ENCODE data around the gene NDUFA3. TPM values are rescaled to one million over a fixed set of nuclear protein-coding genes. Genes with fewer than 3 reads are reported as not detected.

Gene NDUFA3
- total and polyA plus RNA-seq, 2 of the 13 experiments (the other 11 are each of a cell fraction or from before 2014, with no cell fraction given) = 31.6 to 75.4 TPM

GRCh38 chr19:54115109-54116063 is 12.7 kb downstream of the NDUFA3 start, which contains the start of the genes PRPF31 and TFPT (continued):
- peak; percentile 57 for TF ChIP-seq GATAD2A (CRISPR knock-in tag; IDR thresholded peaks at IDR 0.05)
- no peak for TF ChIP-seq ZNF644 (CRISPR knock-in tag; IDR thresholded peaks at IDR 0.05; ENCODE audit: low read depth)
- no peak for TF ChIP-seq CCDC6 (CRISPR knock-in tag; IDR thresholded peaks at IDR 0.05)
- TF ChIP-seq HMG20B (CRISPR knock-in tag; conservative IDR thresholded peaks at IDR 0.05) = 0 out of 2 replicates have a peak, but pooled peaks have one; percentile 12
- no peak for TF ChIP-seq MTF2 (CRISPR knock-in tag; IDR thresholded peaks at IDR 0.05; ENCODE audit: borderline replicate concordance)
- TF ChIP-seq SRSF4 (IDR thresholded peaks at IDR 0.05; ENCODE audit: low read depth, low read length, poor library complexity, severe bottlenecking) = no peak
- TF ChIP-seq ZNF567 (CRISPR knock-in tag; IDR thresholded peaks at IDR 0.05; ENCODE audit: borderline replicate concordance) = no peak
- no peak for TF ChIP-seq SP1 (IDR thresholded peaks at IDR 0.05)
- TF ChIP-seq SP1 (CRISPR knock-in tag; IDR thresholded peaks at IDR 0.05) = peak; percentile 90
- no peak for TF ChIP-seq TERF1 (CRISPR knock-in tag; IDR thresholded peaks at IDR 0.05)
- peak; percentile 67; the same call in 1 of the 2 replicates for TF ChIP-seq KDM4B (CRISPR knock-in tag; IDR thresholded peaks at IDR 0.05)
- no peak for TF ChIP-seq RBAK (CRISPR knock-in tag; IDR thresholded peaks at IDR 0.05)
- peak; percentile 97 for TF ChIP-seq SPEN (CRISPR knock-in tag; IDR thresholded peaks at IDR 0.05; ENCODE audit: low read depth)
- TF ChIP-seq ZC3H4 (CRISPR knock-in tag; IDR thresholded peaks at IDR 0.05; ENCODE audit: borderline replicate concordance) = no peak
- TF ChIP-seq, protein P1, sequence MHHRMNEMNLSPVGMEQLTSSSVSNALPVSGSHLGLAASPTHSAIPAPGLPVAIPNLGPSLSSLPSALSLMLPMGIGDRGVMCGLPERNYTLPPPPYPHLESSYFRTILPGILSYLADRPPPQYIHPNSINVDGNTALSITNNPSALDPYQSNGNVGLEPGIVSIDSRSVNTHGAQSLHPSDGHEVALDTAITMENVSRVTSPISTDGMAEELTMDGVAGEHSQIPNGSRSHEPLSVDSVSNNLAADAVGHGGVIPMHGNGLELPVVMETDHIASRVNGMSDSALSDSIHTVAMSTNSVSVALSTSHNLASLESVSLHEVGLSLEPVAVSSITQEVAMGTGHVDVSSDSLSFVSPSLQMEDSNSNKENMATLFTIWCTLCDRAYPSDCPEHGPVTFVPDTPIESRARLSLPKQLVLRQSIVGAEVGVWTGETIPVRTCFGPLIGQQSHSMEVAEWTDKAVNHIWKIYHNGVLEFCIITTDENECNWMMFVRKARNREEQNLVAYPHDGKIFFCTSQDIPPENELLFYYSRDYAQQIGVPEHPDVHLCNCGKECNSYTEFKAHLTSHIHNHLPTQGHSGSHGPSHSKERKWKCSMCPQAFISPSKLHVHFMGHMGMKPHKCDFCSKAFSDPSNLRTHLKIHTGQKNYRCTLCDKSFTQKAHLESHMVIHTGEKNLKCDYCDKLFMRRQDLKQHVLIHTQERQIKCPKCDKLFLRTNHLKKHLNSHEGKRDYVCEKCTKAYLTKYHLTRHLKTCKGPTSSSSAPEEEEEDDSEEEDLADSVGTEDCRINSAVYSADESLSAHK (CRISPR knock-in tag; IDR thresholded peaks at IDR 0.05; ENCODE audit: borderline replicate concordance) = peak; percentile 49; the same call in 1 of the 2 replicates
- peak; percentile 91 for TF ChIP-seq KMT2B (CRISPR knock-in tag; IDR thresholded peaks at IDR 0.05)
- TF ChIP-seq TCF12 (IDR thresholded peaks at IDR 0.05) = no peak
- TF ChIP-seq TCF12 (CRISPR knock-in tag; IDR thresholded peaks at IDR 0.05) = no peak
- TF ChIP-seq, protein P2, sequence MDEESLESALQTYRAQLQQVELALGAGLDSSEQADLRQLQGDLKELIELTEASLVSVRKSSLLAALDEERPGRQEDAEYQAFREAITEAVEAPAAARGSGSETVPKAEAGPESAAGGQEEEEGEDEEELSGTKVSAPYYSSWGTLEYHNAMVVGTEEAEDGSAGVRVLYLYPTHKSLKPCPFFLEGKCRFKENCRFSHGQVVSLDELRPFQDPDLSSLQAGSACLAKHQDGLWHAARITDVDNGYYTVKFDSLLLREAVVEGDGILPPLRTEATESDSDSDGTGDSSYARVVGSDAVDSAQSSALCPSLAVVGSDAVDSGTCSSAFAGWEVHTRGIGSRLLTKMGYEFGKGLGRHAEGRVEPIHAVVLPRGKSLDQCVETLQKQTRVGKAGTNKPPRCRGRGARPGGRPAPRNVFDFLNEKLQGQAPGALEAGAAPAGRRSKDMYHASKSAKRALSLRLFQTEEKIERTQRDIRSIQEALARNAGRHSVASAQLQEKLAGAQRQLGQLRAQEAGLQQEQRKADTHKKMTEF (CRISPR knock-in tag; IDR thresholded peaks at IDR 0.05) = peak; percentile 90
- TF ChIP-seq, protein P3, sequence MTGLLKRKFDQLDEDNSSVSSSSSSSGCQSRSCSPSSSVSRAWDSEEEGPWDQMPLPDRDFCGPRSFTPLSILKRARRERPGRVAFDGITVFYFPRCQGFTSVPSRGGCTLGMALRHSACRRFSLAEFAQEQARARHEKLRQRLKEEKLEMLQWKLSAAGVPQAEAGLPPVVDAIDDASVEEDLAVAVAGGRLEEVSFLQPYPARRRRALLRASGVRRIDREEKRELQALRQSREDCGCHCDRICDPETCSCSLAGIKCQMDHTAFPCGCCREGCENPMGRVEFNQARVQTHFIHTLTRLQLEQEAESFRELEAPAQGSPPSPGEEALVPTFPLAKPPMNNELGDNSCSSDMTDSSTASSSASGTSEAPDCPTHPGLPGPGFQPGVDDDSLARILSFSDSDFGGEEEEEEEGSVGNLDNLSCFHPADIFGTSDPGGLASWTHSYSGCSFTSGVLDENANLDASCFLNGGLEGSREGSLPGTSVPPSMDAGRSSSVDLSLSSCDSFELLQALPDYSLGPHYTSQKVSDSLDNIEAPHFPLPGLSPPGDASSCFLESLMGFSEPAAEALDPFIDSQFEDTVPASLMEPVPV (CRISPR knock-in tag; IDR thresholded peaks at IDR 0.05) = no peak
- peak; percentile 67 for TF ChIP-seq PATZ1 (CRISPR knock-in tag; IDR thresholded peaks at IDR 0.05)
